OCI-LY7 (cell line): ENCODE results near the gene CSRNP3. TPM values are rescaled to one million over a fixed set of nuclear protein-coding genes. Genes with fewer than 3 reads are reported as not detected.

Source experiments
- BruUV-seq: library from RNA; stranded (reverse); fragments of 400-500 nt; replicated peaks from 2 replicates; lab custom pipeline; 2021; lab: Mats Ljungman, UMichigan
- CTCF ChIA-PET: fragments of 300-600 bp; sonication (Branson Sonifier 250); formaldehyde crosslinking; loops from one replicate; lab custom pipeline; 2022; ENCODE audit warnings: antibody characterized with exemption; ENCODE audit not compliant: unreplicated experiment; lab: Charles Lee
- POLR2A ChIA-PET: fragments of 300-600 bp; sonication (Branson Sonifier 250); formaldehyde crosslinking; loops from one replicate; lab custom pipeline; 2022; ENCODE audit warnings: antibody characterized with exemption; lab: Charles Lee
- DNase-seq: peaks from one replicate; pipeline ENCODE4 v3.0.0-alpha.2; 2015; ENCODE audit warnings: low spot score
- H2AFZ ChIP-seq: fragments of 200-600 bp; sonication (generic), shearing (Covaris generic); 2 replicates; pipeline ENCODE4 v1.6.1; 2014; ENCODE audit warnings: mild to moderate bottlenecking, antibody characterized with exemption, low read length, moderate library complexity
- H3K27ac ChIP-seq: fragments of 200-600 bp; sonication (generic); 2 replicates; pipeline ENCODE4 v1.5.1; 2014; ENCODE audit warnings: mixed run types, low read depth, mild to moderate bottlenecking, moderate library complexity, low read length, inconsistent platforms; ENCODE audit not compliant: poor library complexity, severe bottlenecking
- H3K36me3 ChIP-seq: fragments of 200-600 bp; sonication (generic); 2 replicates; pipeline ENCODE4 v1.6.1; 2014; ENCODE audit warnings: mild to moderate bottlenecking, antibody characterized with exemption, low read length, moderate library complexity, mixed read lengths; ENCODE audit not compliant: insufficient read depth
- H3K4me1 ChIP-seq: fragments of 200-600 bp; sonication (generic); 2 replicates; pipeline ENCODE4 v1.5.1; 2014; ENCODE audit warnings: mild to moderate bottlenecking, low read length; ENCODE audit not compliant: insufficient read depth, poor library complexity, severe bottlenecking
- H3K4me2 ChIP-seq: fragments of 200-600 bp; sonication (generic); 2 replicates; pipeline ENCODE4 v1.6.1; 2014; ENCODE audit warnings: mild to moderate bottlenecking, low read length
- H3K4me3 ChIP-seq: fragments of 200-600 bp; sonication (generic); 2 replicates; pipeline ENCODE4 v1.5.1; 2014; ENCODE audit warnings: mild to moderate bottlenecking, low read depth, low read length; ENCODE audit not compliant: poor library complexity, severe bottlenecking
- H3K79me2 ChIP-seq: fragments of 200-600 bp; sonication (generic); 2 replicates; pipeline ENCODE4 v1.6.1; 2016; ENCODE audit warnings: low read depth, mild to moderate bottlenecking, low read length, moderate library complexity, mixed read lengths; ENCODE audit not compliant: insufficient read depth
- H3K9me2 ChIP-seq: fragments of 200-600 bp; sonication (generic); 2 replicates; pipeline ENCODE4 v1.6.1; 2016; ENCODE audit warnings: mild to moderate bottlenecking, low read length, mixed read lengths; ENCODE audit not compliant: insufficient read depth
- H3K9me3 ChIP-seq: fragments of 200-600 bp; sonication (generic); 2 replicates; pipeline ENCODE4 v1.6.1; 2014; ENCODE audit warnings: mild to moderate bottlenecking, mixed run types, low read length, mixed read lengths
- H4K20me1 ChIP-seq: fragments of 200-600 bp; sonication (generic); 2 replicates; pipeline ENCODE4 v1.6.1; 2014; ENCODE audit warnings: mild to moderate bottlenecking, antibody characterized with exemption, low read length, moderate library complexity, mixed read lengths; ENCODE audit not compliant: insufficient read depth
- EZH2phosphoT487 ChIP-seq: fragments of 200-600 bp; sonication (generic); IDR thresholded peaks from 2 replicates; pipeline ENCODE4 v1.6.1; 2018; ENCODE audit warnings: low read depth, borderline replicate concordance, mild to moderate bottlenecking, mixed run types, antibody characterized with exemption, low read length, moderate library complexity, mixed read lengths
- intact Hi-C: fragments of 100-400 bp; cut with micrococcal nuclease; formaldehyde crosslinking; loops from one replicate; pipeline ENCODE4 v1.10.0; 2022; ENCODE audit not compliant: unreplicated experiment
- total RNA-seq, 2 experiments: library from RNA; depleted of rRNA in 1 of 2; stranded (reverse); fragments of >200 nt in 1 of 2; shearing (Covaris generic) in 1 of 2; gene quantifications; 2 replicates each; pipeline ENCODE4 v1.2.3, GENCODE V29; 2014 to 2022
- TF ChIP-seq, protein P1 (sequence below): fragments of 200-600 bp; sonication (generic); conservative IDR thresholded peaks from 2 replicates; pipeline ENCODE4 v1.5.1; 2014; ENCODE audit warnings: mild to moderate bottlenecking, antibody characterized with exemption, low read length, moderate library complexity, mixed read lengths

Gene CSRNP3
- total RNA-seq, 2 experiments from 2014 or later: 0.44 to 1.4 TPM

DNA sequence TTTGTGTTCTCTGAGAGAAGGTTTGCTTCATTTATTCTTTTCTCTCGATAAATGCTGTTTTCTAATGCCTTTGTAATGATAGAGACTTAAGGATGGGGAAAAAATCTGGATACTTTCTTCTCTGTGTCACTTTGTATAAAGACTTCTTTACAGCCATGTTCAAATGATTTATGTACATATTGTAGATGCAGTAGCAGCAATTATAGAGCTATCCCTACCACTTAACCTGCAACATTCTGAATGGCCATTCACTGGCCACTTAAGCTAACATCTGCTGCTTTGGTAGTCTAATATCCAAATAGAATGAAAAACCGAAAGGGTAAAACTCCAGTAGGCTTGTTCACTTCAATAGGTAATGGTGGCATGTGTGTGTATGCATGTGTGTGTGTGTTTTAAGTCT, 97.8 kb downstream of the CSRNP3 start:
- no TSS peak for BruUV-seq
- ChIA-PET POLR2A (interaction anchor here (1.0 kb wide), 1 partner anchor 8 kb away, joined by 4 read pairs; no protein-coding TSS in a partner anchor), CTCF (no interaction called here)
- no peak for DNase-seq
- H3K9me2 ChIP-seq: no peaks in the 10 kb centered on the region
- peaks cover 3% of the 10 kb centered on the region for H3K4me1 ChIP-seq
- H2AFZ ChIP-seq: 0 out of 2 replicates have a peak overlapping the region, but pooled peaks have one; percentile 26
- H3K4me3 ChIP-seq: no peak overlapping the region
- no peak overlapping the region for H3K27ac ChIP-seq
- H3K9me3 ChIP-seq: no peaks in the 10 kb centered on the region
- no peaks in the 10 kb centered on the region for H3K36me3 ChIP-seq
- intact Hi-C loops: no loop called here
- TF ChIP-seq EZH2phosphoT487: no peak
- TF ChIP-seq, protein P1, sequence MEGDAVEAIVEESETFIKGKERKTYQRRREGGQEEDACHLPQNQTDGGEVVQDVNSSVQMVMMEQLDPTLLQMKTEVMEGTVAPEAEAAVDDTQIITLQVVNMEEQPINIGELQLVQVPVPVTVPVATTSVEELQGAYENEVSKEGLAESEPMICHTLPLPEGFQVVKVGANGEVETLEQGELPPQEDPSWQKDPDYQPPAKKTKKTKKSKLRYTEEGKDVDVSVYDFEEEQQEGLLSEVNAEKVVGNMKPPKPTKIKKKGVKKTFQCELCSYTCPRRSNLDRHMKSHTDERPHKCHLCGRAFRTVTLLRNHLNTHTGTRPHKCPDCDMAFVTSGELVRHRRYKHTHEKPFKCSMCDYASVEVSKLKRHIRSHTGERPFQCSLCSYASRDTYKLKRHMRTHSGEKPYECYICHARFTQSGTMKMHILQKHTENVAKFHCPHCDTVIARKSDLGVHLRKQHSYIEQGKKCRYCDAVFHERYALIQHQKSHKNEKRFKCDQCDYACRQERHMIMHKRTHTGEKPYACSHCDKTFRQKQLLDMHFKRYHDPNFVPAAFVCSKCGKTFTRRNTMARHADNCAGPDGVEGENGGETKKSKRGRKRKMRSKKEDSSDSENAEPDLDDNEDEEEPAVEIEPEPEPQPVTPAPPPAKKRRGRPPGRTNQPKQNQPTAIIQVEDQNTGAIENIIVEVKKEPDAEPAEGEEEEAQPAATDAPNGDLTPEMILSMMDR: no peak
- no peak overlapping the region for H3K4me2 ChIP-seq
- no peaks in the 10 kb centered on the region for H4K20me1 ChIP-seq
- no peaks in the 10 kb centered on the region for H3K79me2 ChIP-seq

DNA sequence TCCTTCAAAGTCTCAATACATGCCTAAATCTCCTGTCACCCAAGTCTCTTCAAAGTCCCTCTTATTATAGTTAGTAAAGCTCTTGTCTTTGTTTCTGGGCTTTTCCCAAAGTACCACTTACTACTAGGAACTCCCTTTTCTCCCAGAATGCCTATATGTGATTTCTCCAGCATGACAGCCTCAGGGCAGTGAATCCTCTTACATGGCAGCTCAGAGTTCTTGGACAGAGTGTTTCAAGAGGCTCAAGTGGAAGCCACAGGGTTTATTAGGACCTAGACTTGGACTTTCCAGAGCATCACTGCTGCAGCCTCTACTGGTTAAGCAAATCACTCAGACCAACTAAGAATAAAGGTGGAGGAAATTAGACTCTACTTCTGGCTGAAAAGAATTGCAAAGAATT, 98.9 kb downstream of the CSRNP3 start:
- POLR2A ChIA-PET: interaction anchor here (1.0 kb wide), 1 partner anchor 9 kb away, joined by 4 read pairs; no protein-coding TSS in a partner anchor

DNA sequence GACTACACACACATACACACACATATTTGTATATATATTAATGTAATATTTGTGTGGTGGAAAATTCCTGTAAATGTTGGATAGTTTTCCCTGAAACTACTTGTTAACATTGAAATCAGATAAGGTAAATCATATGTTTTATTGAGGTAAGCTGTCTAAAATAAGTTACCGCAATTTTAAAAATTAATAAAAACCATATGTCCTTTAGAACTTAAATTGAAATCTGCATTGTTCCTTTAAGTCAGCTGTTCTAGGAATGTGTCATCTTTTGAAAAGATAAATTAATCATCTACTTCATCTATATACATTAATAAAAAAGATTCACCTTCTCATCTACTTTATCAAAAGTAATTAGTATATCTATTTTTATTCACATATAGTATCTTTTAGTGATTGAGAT, 102.0 kb downstream of the CSRNP3 start:
- Histone ChIP-seq H3K9me2 (no peaks in the 10 kb centered on the region), H3K4me2 (0 out of 2 replicates have a peak overlapping the region, but pooled peaks have one; percentile 45), H3K27ac (peak overlapping the region; percentile 69), H3K9me3 (no peaks in the 10 kb centered on the region), H3K4me1 (peaks cover 7% of the 10 kb centered on the region), H4K20me1 (no peaks in the 10 kb centered on the region), H3K36me3 (no peaks in the 10 kb centered on the region), H3K4me3 (no peak overlapping the region), H3K79me2 (peaks cover 12% of the 10 kb centered on the region; the same call in 1 of the 2 replicates), H2AFZ (peak overlapping the region; percentile 88; the same call in 1 of the 2 replicates)
- intact Hi-C loops: no loop called here
- ChIA-PET CTCF (no interaction called here), POLR2A (interaction anchor here (0.6 to 1.5 kb wide), 6 partner anchors 11 to 167 kb away, joined by 3 to 5 read pairs (median 3); partner anchors contain the start of gene CSRNP3)
- TF ChIP-seq, protein P1: no peak
- TF ChIP-seq EZH2phosphoT487: no peak
- no peak for DNase-seq
- no TSS peak for BruUV-seq

More for the DNA sequence above, 98.9 kb downstream of the CSRNP3 start:
- Histone ChIP-seq H4K20me1 (no peaks in the 10 kb centered on the region), H3K4me1 (peaks cover 4% of the 10 kb centered on the region), H3K9me2 (no peaks in the 10 kb centered on the region), H3K9me3 (no peaks in the 10 kb centered on the region), H3K27ac (no peak overlapping the region), H3K36me3 (no peaks in the 10 kb centered on the region), H2AFZ (no peak overlapping the region; the same call in 1 of the 2 replicates), H3K4me2 (no peak overlapping the region), H3K79me2 (no peaks in the 10 kb centered on the region; the same call in 1 of the 2 replicates), H3K4me3 (no peak overlapping the region)
- DNase-seq: no peak
- TF ChIP-seq, protein P1: no peak
- no peak for TF ChIP-seq EZH2phosphoT487
- intact Hi-C loops: no loop called here
- CTCF ChIA-PET: no interaction called here
- BruUV-seq: no TSS peak
